Endodermal cell (in vitro differentiated cells): ENCODE measurements around the gene TEX29. TPM values are rescaled to one million over a fixed set of nuclear protein-coding genes. Genes with fewer than 3 reads are reported as not detected.

Experiments used
- DNase-seq: peaks from one replicate; pipeline ENCODE4 v3.0.0-alpha.2; 2017
- H3K27ac ChIP-seq: 2 replicates; pipeline ENCODE4 v1.5.1; 2013; ENCODE audit warnings: mild to moderate bottlenecking, low read depth, low read length, moderate library complexity
- H3K27me3 ChIP-seq: 2 replicates; pipeline ENCODE4 v1.6.1; 2013; ENCODE audit warnings: mild to moderate bottlenecking, low read length, moderate library complexity; ENCODE audit not compliant: insufficient read depth, control insufficient read depth, poor library complexity, severe bottlenecking
- H3K36me3 ChIP-seq: 2 replicates; pipeline ENCODE4 v1.7.0; 2013; ENCODE audit warnings: mild to moderate bottlenecking, low read length, moderate library complexity; ENCODE audit not compliant: control insufficient read depth, insufficient read depth
- H3K4me1 ChIP-seq: one replicate; pipeline ENCODE4 v1.7.0; 2013; ENCODE audit warnings: low read length; ENCODE audit not compliant: control insufficient read depth, insufficient read depth
- H3K4me3 ChIP-seq: 2 replicates; pipeline ENCODE4 v1.5.1; 2013; ENCODE audit warnings: mild to moderate bottlenecking, low read length, moderate library complexity
- H3K9ac ChIP-seq: 2 replicates; pipeline ENCODE4 v1.6.1; 2013; ENCODE audit warnings: mild to moderate bottlenecking, low read length, moderate library complexity; ENCODE audit not compliant: poor library complexity, severe bottlenecking; ENCODE audit errors: extremely low read depth
- H3K9me3 ChIP-seq: 2 replicates; pipeline ENCODE4 v1.6.1; 2013; ENCODE audit warnings: mild to moderate bottlenecking, low read length, moderate library complexity; ENCODE audit not compliant: control insufficient read depth
- H3K27ac Mint-ChIP-seq: 2 replicates; pipeline ENCODE4 v1.8.0; 2020; ENCODE audit warnings: mixed read lengths
- H3K27me3 Mint-ChIP-seq: 2 replicates; pipeline ENCODE4 v1.8.0; 2021; ENCODE audit warnings: mild to moderate bottlenecking, mixed read lengths; ENCODE audit not compliant: insufficient read depth
- H3K36me3 Mint-ChIP-seq: 2 replicates; pipeline ENCODE4 v1.8.0; 2020; ENCODE audit warnings: low read depth, mixed read lengths
- H3K4me1 Mint-ChIP-seq: 2 replicates; pipeline ENCODE4 v1.8.0; 2020; ENCODE audit warnings: mixed read lengths
- H3K4me3 Mint-ChIP-seq: 2 replicates; pipeline ENCODE4 v1.8.0; 2020; ENCODE audit warnings: mild to moderate bottlenecking, moderate library complexity, mixed read lengths
- H3K9me3 Mint-ChIP-seq: 2 replicates; pipeline ENCODE4 v1.8.0; 2020; ENCODE audit warnings: mild to moderate bottlenecking, mixed read lengths
- WGBS, 2 experiments: methylation state at CpG; one replicate each; pipeline versions ENCODE4 v1.1.5 to v1.1.7; 2013; ENCODE audit warnings: missing lambda C conversion rate in 2 of 2, mixed read lengths in 1 of 2; ENCODE audit not compliant: insufficient coverage in 1 of 2, insufficient read length in 1 of 2; 5-methylcytosine and 5-hydroxymethylcytosine counted together
- total RNA-seq, 2 donors: library from RNA; stranded (reverse); fragmentation: NEBNext Ultra II Directional in 1 of 2; extraction: Animal tissue kit (Norgen Biotek cat#: 25700) in 1 of 2; gene quantifications; 2 replicates in 1 of 2; 3 replicates in 1 of 2; pipeline ENCODE4 v1.2.1, GENCODE V29; 2021
- TF ChIP-seq, protein P1 (sequence below): fragments of 200-600 bp; sonication (generic); conservative IDR thresholded peaks from 2 replicates; pipeline ENCODE4 v1.5.0; 2021; ENCODE audit warnings: antibody characterized with exemption, mild to moderate bottlenecking

TEX29 gene
- total RNA-seq, 2 donors from 2014 or later, result 0.69 TPM; not detected in 1

DNA sequence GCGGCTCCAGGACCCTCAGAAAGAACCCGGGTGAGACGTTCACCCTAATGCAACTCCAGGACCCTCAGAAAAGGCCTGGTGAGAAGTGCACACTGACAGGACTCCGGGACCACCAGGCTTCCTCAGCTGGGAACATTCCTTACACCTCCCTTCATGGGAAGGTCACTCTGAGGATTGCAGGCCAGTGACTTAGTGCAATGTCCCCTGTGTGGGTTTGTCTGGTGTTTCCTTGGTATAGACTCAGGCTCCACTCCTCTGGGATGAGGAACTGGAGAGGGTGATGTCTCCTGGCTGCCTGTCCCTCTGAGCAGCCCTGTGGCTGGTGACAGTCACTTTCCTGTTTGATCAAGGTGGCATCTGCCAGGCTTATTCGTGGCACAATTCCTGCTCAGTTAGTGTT, 49.7 kb downstream of the TEX29 start:
- no peaks in the 10 kb centered on the region for H3K36me3 Mint-ChIP-seq
- H3K4me3 Mint-ChIP-seq, result no peak overlapping the region
- Histone ChIP-seq H3K4me3 (no peak overlapping the region), H3K4me1 (no peaks in the 10 kb centered on the region), H3K36me3 (no peaks in the 10 kb centered on the region), H3K9me3 (no peaks in the 10 kb centered on the region), H3K27me3 (no peaks in the 10 kb centered on the region), H3K27ac (no peak overlapping the region), H3K9ac (no peak overlapping the region)
- no peaks in the 10 kb centered on the region for H3K27me3 Mint-ChIP-seq
- H3K9me3 Mint-ChIP-seq, result peaks cover 5% of the 10 kb centered on the region
- 83 to 94% methylated on average over 5 of the region's 5 CpGs for WGBS, 2 experiments
- TF ChIP-seq, protein P1, sequence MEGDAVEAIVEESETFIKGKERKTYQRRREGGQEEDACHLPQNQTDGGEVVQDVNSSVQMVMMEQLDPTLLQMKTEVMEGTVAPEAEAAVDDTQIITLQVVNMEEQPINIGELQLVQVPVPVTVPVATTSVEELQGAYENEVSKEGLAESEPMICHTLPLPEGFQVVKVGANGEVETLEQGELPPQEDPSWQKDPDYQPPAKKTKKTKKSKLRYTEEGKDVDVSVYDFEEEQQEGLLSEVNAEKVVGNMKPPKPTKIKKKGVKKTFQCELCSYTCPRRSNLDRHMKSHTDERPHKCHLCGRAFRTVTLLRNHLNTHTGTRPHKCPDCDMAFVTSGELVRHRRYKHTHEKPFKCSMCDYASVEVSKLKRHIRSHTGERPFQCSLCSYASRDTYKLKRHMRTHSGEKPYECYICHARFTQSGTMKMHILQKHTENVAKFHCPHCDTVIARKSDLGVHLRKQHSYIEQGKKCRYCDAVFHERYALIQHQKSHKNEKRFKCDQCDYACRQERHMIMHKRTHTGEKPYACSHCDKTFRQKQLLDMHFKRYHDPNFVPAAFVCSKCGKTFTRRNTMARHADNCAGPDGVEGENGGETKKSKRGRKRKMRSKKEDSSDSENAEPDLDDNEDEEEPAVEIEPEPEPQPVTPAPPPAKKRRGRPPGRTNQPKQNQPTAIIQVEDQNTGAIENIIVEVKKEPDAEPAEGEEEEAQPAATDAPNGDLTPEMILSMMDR, result no peak
- DNase-seq, result no peak
- H3K27ac Mint-ChIP-seq, result no peak overlapping the region
- H3K4me1 Mint-ChIP-seq, result no peaks in the 10 kb centered on the region

DNA sequence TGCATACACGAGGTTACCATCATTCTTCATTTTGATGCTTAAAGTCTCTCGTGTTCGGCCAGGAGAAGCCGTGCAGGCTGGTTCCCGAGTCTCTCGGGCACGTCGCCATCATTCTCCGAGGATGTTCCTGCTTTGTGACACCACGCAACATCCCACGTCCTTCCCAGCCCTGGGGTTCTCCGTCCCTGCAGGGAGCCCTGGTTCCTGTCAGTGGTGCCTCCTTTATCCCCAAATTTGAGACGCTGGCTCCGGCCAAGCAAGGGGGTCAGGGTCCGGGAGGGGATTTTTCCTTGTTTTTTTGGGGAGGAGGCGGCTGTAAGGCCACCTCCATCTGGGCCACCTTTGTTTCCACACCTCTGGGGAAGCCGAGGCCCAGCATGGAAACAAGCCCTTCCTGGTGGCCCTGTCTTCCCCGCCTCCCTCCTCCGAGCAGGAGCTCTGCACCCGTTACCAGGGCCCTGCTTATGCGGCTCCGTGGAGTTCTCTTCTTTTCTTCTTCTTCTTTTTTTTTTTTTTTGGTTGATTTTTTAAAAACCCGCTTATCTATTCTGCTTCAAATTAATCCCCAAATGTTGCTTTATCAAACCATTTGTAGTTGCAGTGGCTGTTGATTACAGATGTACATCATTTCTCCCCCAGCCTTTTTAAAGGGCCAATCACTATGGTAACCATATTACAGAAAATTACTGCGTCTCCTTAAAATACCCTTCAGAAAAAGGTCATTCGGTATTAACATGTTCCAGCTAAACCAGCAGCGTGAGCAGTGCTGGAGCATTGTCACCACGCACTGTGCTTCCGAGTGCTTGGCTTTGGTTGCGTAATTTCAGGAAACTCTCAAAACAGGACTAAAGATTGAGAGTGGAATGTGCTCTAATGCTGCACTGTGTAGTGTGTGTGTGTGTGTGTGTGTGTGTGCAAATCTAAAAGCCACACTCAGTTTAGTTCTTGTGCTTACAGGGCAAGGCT, 50.4 kb downstream of the TEX29 start:
- peaks cover 5% of the 10 kb centered on the region for H3K9me3 Mint-ChIP-seq

DNA sequence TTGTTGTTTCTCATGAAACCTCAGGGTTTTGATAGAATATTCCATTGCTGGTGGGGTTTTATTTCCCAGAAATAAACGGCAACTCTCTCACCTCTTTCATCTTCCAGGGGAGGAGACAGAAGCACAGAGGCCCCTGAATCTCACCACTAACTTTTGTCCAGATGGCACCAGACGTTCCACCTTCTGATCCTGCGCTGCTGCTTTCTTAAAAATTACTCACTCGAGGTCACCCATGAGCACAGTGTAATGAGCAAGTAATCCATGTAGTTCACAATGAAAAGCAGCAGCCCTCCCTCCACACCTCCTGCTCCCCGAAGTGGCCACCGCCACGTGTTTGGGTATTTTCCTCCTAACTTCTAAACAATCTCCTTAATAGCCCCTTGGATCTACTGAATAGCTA, 51.3 kb downstream of the TEX29 start:
- Histone ChIP-seq H3K27ac (no peak overlapping the region), H3K9ac (no peak overlapping the region), H3K27me3 (no peaks in the 10 kb centered on the region), H3K4me1 (no peaks in the 10 kb centered on the region), H3K4me3 (no peak overlapping the region), H3K36me3 (no peaks in the 10 kb centered on the region), H3K9me3 (no peaks in the 10 kb centered on the region)
- H3K27ac Mint-ChIP-seq, result no peak overlapping the region
- H3K4me1 Mint-ChIP-seq, result no peaks in the 10 kb centered on the region
- H3K36me3 Mint-ChIP-seq, result no peaks in the 10 kb centered on the region
- peaks cover 5% of the 10 kb centered on the region for H3K9me3 Mint-ChIP-seq
- H3K27me3 Mint-ChIP-seq, result no peaks in the 10 kb centered on the region
- no peak overlapping the region for H3K4me3 Mint-ChIP-seq
- TF ChIP-seq, protein P1, result no peak
- whole genome bisulfite sequencing, 2 experiments, result 85 to 89% methylated on average over 4 to 7 of the region's 7 CpGs
- DNase-seq, result no peak

More for the DNA sequence above, 50.4 kb downstream of the TEX29 start:
- no peaks in the 10 kb centered on the region for H3K36me3 Mint-ChIP-seq
- no peaks in the 10 kb centered on the region for H3K4me1 ChIP-seq
- H3K27me3 Mint-ChIP-seq, result no peaks in the 10 kb centered on the region
- H3K9ac ChIP-seq, result no peak overlapping the region
- H3K4me3 ChIP-seq, result no peak overlapping the region
- no peaks in the 10 kb centered on the region for H3K9me3 ChIP-seq
- no peak overlapping the region for H3K27ac ChIP-seq
- H3K27ac Mint-ChIP-seq, result no peak overlapping the region
- no peaks in the 10 kb centered on the region for H3K4me1 Mint-ChIP-seq
- no peak overlapping the region for H3K4me3 Mint-ChIP-seq
- DNase-seq, result no peak
- TF ChIP-seq, protein P1, result no peak
- H3K27me3 ChIP-seq, result no peaks in the 10 kb centered on the region
- H3K36me3 ChIP-seq, result no peaks in the 10 kb centered on the region
- WGBS, 2 experiments, result 92% methylated on average over 21 to 29 of the region's 29 CpGs
